GM12873 (cell line): ENCODE measurements around the gene CCDC88C.

Experiments used
- CTCF ChIP-seq: IDR thresholded peaks from 2 replicates; pipeline ENCODE4 v1.5.1; 2012; ENCODE audit warnings: low read depth, mild to moderate bottlenecking, moderate library complexity, low read length, control low read depth; ENCODE audit not compliant: insufficient read depth; ENCODE audit errors: missing control alignments

CCDC88C gene

GRCh38 chr14:91295276-91295845 lies 122.3 kb downstream of the CCDC88C start:
- TF ChIP-seq CTCF, result no peak

DNA sequence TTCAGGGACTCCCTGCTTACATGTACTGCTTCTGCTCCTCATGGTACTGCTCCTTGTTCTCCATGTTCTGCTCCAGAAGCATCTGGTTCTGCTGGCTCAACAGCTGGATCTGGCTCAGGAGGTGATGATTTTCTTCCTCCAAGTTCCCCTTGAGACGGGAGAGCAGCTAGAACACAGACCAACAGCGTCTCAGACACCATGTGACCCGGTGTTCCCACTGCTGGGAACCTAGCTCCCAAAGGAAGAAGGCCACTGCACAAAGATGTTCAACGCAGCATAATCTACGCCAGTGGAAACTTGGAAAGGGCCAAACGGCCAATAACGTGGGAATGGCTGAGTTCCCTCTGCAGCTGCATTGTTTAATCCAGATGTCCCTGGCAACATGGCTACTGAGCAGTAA lies 123.5 kb downstream of the CCDC88C start:
- TF ChIP-seq CTCF, result no peak

DNA sequence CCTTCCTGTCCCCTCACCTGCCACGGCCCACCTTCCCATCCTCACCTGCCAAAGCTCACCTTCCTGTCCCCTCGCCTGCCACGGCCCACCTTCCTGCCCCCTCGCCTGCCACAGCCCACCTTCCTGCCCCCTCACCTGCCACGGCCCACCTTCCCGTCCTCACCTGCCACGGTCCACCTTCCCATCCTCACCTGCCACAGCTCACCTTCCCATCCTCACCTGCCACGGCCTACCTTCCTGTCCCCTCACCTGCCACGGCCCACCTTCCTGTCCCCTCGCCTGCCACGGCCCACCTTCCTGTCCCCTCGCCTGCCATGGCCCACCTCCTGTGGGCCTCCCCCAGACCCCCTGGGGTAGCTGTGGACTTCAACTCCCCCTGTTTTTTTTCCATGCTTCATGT lies 124.3 kb downstream of the CCDC88C start:
- no peak for TF ChIP-seq CTCF

DNA sequence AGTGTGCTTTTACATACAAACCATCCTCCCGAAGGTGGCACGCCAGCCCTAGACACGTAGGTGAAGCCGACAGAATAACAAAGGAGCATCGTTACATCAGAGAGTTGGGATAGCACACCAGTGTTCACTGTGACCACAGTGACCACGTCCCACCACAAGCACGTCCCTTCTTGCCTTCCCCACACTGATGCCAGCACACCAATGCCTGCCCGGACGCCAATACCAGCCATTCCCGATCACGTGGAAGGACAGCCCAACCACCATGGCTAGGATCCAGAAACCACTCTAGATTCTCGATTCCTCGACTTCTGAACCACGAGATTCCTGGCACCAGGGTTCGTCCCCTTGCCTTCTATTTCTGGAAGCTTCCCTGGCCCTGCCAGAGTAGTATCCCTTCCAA lies 125.1 kb downstream of the CCDC88C start:
- no peak for TF ChIP-seq CTCF

DNA sequence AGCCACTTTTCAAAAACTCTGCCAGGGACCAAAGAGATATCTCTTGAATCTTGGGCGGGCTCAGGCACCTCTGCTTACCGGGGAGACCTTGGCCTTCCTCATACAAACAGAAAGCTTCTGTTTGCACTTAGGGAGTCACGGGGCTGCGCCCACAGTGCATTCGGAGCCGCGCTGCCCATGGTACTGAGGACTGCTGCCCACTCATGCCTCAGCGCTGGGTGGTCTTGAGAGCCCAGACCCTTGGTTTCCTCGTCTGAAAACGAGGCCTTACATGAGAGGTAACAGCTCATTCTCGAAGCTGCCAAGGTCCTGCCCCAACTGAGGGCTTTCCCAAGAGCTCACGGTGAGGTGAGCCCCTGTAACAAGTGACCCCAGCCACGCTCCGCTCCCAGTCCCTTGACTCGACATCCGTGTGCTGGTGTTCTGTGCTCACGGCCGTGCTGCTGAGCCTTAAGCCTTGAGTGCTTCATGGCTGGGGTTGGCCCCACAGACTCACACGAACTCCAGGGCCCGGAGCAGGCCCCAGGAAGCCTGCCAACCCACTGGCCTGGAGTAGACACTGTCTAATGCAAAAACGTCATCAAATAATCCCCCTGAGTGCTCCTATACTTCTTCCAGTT lies 125.7 kb downstream of the CCDC88C start:
- TF ChIP-seq CTCF, result no peak

GRCh38 chr14:91290986-91291385 lies 126.6 kb downstream of the CCDC88C start:
- TF ChIP-seq CTCF, result no peak

- TF ChIP-seq CTCF, result no peak
These were observed 128.2 kb downstream of the CCDC88C start for GRCh38 chr14:91289464-91289863.
